Epidermal melanocyte (primary cell): ENCODE measurements around the gene SMARCA2.
"Not testable (repeated sequence)": the region's sequence is repeated elsewhere in the genome, so short reads cannot be mapped to it uniquely, and the experiment has no call there.

Experiments used
- DNase-seq: peaks from one replicate; pipeline ENCODE4 v3.0.0; 2011; ENCODE audit warnings: low spot score; ENCODE audit not compliant: insufficient read length

Gene SMARCA2

GRCh38 chr9:2138646-2139045, 123.5 kb downstream of the SMARCA2 start:
- no peak for DNase-seq

GRCh38 chr9:2140600-2141223, 125.6 kb downstream of the SMARCA2 start:
- DNase-seq: no peak

- no peak for DNase-seq
Measured at GRCh38 chr9:2142212-2142611, 127.1 kb downstream of the SMARCA2 start.

- DNase-seq: no peak
Measured at GRCh38 chr9:2144619-2145018, 129.5 kb downstream of the SMARCA2 start.

- DNase-seq: no peak
Measured at GRCh38 chr9:2145746-2146145, 130.6 kb downstream of the SMARCA2 start.

- DNase-seq: not testable (repeated sequence)
Measured at GRCh38 chr9:2146700-2147099, 131.6 kb downstream of the SMARCA2 start.

GRCh38 chr9:2150338-2150737, 135.2 kb downstream of the SMARCA2 start:
- DNase-seq: no peak

- DNase-seq: no peak
Measured at GRCh38 chr9:2151171-2151570, 136.0 kb downstream of the SMARCA2 start.

GRCh38 chr9:2152966-2153629, 138.0 kb downstream of the SMARCA2 start:
- DNase-seq: no peak

- DNase-seq: no peak
Measured at GRCh38 chr9:2153630-2154217, 138.6 kb downstream of the SMARCA2 start.

- DNase-seq: no peak
Measured at GRCh38 chr9:2154731-2155130, 139.6 kb downstream of the SMARCA2 start.

GRCh38 chr9:2155966-2156365, 140.8 kb downstream of the SMARCA2 start:
- no peak for DNase-seq

- peak; percentile 36 for DNase-seq
Measured at GRCh38 chr9:2157277-2158110, 142.3 kb downstream of the SMARCA2 start.

GRCh38 chr9:2158111-2158610, 143.0 kb downstream of the SMARCA2 start:
- DNase-seq: peak; percentile 32

GRCh38 chr9:2158766-2159430, 143.8 kb downstream of the SMARCA2 start:
- DNase-seq: no peak

- DNase-seq: no peak
Measured at GRCh38 chr9:2159521-2160454, 144.6 kb downstream of the SMARCA2 start.

GRCh38 chr9:2161661-2162060, 146.5 kb downstream of the SMARCA2 start:
- DNase-seq: no peak

- no peak for DNase-seq
Measured at GRCh38 chr9:2163231-2163885, 148.2 kb downstream of the SMARCA2 start.

GRCh38 chr9:2164268-2164667, 149.1 kb downstream of the SMARCA2 start:
- DNase-seq: no peak

GRCh38 chr9:2166203-2166602, 151.1 kb downstream of the SMARCA2 start:
- no peak for DNase-seq
